GM20000 (cell line): ENCODE results near the gene DESI1.
"Not testable (repeated sequence)": the region's sequence is repeated elsewhere in the genome, so short reads cannot be mapped to it uniquely, and the experiment has no call there.

Experiments used
- DNase-seq: peaks from one replicate; pipeline ENCODE4 v3.0.0; 2012; ENCODE audit warnings: low spot score
- CTCF ChIP-seq: IDR thresholded peaks from 2 replicates; pipeline ENCODE4 v1.5.1; 2012; ENCODE audit warnings: mild to moderate bottlenecking, control low read depth; ENCODE audit errors: extremely low read depth, missing control alignments

DESI1 gene

GRCh38 chr22:41636467-41636866 is 15.6 kb upstream of the DESI1 start:
- TF ChIP-seq CTCF, result no peak
- DNase-seq, result no peak

- not testable (repeated sequence) for DNase-seq
Observed at GRCh38 chr22:41634610-41635009, 13.8 kb upstream of the DESI1 start.

DNA sequence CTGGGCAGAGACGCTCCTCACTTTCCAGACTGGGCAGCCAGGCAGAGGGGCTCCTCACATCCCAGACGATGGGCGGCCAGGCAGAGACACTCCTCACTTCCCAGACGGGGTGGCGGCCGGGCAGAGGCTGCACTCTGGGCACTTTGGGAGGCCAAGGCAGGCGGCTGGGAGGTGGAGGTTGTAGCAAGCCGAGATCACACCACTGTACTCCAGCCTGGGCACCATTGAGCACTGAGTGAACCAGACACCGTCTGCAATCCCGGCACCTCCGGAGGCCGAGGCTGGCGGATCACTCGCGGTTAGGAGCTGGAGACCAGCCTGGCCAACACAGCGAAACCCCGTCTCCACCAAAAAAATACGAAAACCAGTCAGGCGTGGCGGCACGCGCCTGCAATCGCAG is 10.8 kb upstream of the DESI1 start:
- not testable (repeated sequence) for DNase-seq

DNA sequence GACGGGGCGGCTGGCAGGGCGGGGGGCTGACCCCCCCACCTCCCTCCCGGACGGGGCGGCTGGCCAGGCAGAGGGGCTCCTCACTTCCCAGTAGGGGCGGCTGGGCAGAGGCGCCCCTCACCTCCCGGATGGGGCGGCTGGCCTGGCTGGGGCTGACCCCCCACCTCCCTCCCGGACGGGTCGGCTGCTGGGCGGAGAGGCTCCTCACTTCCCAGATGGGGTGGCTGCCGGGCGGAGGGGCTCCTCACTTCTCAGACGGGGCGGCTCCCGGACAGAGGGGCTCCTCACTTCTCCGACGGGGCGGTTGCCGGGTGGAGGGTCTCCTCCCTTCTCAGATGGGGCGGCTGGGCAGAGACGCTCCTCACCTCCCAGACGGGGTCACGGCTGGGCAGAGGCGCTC is 10.3 kb upstream of the DESI1 start:
- not testable (repeated sequence) for DNase-seq

- DNase-seq, result no peak
- no peak for TF ChIP-seq CTCF
Observed at GRCh38 chr22:41625577-41625976, 4.7 kb upstream of the DESI1 start.

DNA sequence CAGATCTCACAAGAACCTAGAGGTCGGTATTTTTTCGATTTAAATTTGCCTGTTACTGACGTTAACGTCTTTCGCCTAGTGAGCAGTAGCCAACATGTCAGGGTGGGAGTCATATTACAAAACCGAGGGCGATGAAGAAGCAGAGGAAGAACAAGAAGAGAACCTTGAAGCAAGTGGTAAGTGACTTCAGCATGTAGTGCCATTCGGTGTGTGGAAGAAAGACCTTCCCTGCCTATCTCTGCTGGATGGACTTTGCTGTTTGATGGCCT is 1.0 kb upstream of the DESI1 start:
- TF ChIP-seq CTCF, result no peak
- no peak for DNase-seq

GRCh38 chr22:41621099-41621910 is 462 bp upstream of the DESI1 start, which contains the start of gene XRCC6:
TSS of gene XRCC6 (plus strand) at chr22:41621295. CDS start at chr22:41622005, 710 bp downstream.
- TF ChIP-seq CTCF, result no peak
- DNase-seq, result peak; percentile 100

DNA sequence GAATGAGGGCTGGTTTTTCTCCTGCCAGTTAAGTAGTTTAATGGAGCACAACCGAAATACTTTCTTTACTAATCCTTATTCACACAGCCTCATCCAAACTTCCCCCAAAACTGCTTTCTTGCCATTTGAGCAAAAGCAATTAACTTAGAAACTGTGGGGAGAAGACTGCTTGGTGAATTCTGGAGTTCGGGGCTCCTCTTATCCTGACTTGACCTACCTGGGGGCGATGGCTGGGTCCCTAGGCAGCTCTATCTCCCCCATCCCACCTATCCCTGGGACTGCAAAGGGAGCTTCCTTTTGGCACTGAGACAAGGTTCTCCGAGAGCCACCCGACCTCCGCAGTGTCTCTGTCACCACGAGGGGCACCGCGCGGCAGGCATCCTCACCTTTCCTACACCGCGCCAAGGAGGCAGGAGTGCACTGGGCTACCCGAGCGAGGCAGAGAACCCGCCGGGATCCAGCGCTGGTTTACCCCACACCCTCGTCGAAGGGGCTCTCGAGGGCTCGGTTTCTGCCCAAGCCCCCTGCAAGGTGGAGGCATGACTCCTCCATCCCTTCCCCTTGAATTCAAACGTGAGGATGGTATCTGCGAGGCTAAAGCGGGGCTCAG is 759 bp downstream of the DESI1 start:
- no peak for TF ChIP-seq CTCF
- no peak for DNase-seq

DNA sequence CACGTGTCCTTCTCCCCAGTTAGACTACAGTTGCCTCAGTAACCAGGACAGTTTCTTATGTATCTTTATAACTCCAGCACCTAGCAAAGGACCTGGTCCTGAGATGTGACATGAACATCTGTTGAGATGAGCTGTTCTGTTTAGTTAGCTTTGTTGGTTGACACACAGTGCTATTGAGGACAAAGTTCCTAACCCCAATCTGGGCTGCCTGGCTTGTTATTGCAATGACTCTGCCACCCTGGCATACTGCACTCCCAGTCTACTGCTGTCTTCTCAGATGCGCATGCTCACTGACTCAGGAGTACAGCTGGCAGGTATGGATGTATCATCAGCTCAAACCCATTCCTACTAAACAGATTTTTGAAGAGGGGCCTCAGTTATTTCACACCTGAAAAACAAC is 7.4 kb downstream of the DESI1 start:
- TF ChIP-seq CTCF, result no peak

More for the DNA sequence above, 7.4 kb downstream of the DESI1 start:
- DNase-seq, result no peak
